GOT3 (cell line): ENCODE data around the gene KLF3.

Source experiments
- DNase-seq: peaks from one replicate; lab custom pipeline; 2025; ENCODE audit warnings: mixed read lengths; lab: John Stamatoyannopoulos, UW

KLF3 gene

GRCh38 chr4:38695809-38696208 lies 31.8 kb downstream of the KLF3 start:
- DNase-seq = no peak

GRCh38 chr4:38696697-38697096 lies 32.7 kb downstream of the KLF3 start:
- DNase-seq = no peak

GRCh38 chr4:38698176-38698575 lies 34.2 kb downstream of the KLF3 start:
- DNase-seq = no peak

- no peak for DNase-seq
These were observed 35.1 kb downstream of the KLF3 start for GRCh38 chr4:38699112-38699511.

GRCh38 chr4:38703635-38704034 lies 39.6 kb downstream of the KLF3 start:
- DNase-seq = no peak

GRCh38 chr4:38704622-38705154 lies 40.7 kb downstream of the KLF3 start:
- DNase-seq = no peak

- no peak for DNase-seq
These were observed 42.3 kb downstream of the KLF3 start for GRCh38 chr4:38706301-38706700.

- DNase-seq = no peak
These were observed 46.1 kb downstream of the KLF3 start for GRCh38 chr4:38710053-38710452.

- no peak for DNase-seq
These were observed 47.1 kb downstream of the KLF3 start for GRCh38 chr4:38711066-38711465.

GRCh38 chr4:38715050-38715449 lies 51.1 kb downstream of the KLF3 start:
- no peak for DNase-seq

GRCh38 chr4:38716256-38716655 lies 52.3 kb downstream of the KLF3 start:
- no peak for DNase-seq

- no peak for DNase-seq
These were observed 53.6 kb downstream of the KLF3 start for GRCh38 chr4:38717604-38718003.

- no peak for DNase-seq
These were observed 59.1 kb downstream of the KLF3 start for GRCh38 chr4:38723114-38723513.

- DNase-seq = no peak
These were observed 59.9 kb downstream of the KLF3 start for GRCh38 chr4:38723726-38724474.

- no peak for DNase-seq
These were observed 60.4 kb downstream of the KLF3 start for GRCh38 chr4:38724475-38724808.

GRCh38 chr4:38728631-38729141 lies 64.7 kb downstream of the KLF3 start:
- DNase-seq = no peak

GRCh38 chr4:38730493-38730829 lies 66.5 kb downstream of the KLF3 start:
- DNase-seq = no peak

GRCh38 chr4:38730830-38731646 lies 67.0 kb downstream of the KLF3 start:
- DNase-seq = peak; percentile 3

- no peak for DNase-seq
These were observed 69.7 kb downstream of the KLF3 start for GRCh38 chr4:38733663-38734062.

- no peak for DNase-seq
These were observed 70.4 kb downstream of the KLF3 start for GRCh38 chr4:38734446-38734845.

GRCh38 chr4:38734911-38735310 lies 70.9 kb downstream of the KLF3 start:
- DNase-seq = no peak

GRCh38 chr4:38735870-38736269 lies 71.9 kb downstream of the KLF3 start:
- DNase-seq = no peak
